HG02852 (cell line): ENCODE measurements around the gene HPGD.

Experiments used
- ATAC-seq: cut with Tn5 transposase; IDR thresholded peaks from one replicate; pipeline ENCODE4 v1.9.1; 2021; ENCODE audit warnings: mild to moderate bottlenecking, moderate library complexity; ENCODE audit not compliant: unreplicated experiment

The HPGD gene

GRCh38 chr4:174522183-174523024 lies at the start of gene HPGD:
TSS of gene HPGD (minus strand) at chr4:174522488. CDS start at chr4:174522451, 37 bp downstream.
- ATAC-seq: peak; percentile 67

DNA sequence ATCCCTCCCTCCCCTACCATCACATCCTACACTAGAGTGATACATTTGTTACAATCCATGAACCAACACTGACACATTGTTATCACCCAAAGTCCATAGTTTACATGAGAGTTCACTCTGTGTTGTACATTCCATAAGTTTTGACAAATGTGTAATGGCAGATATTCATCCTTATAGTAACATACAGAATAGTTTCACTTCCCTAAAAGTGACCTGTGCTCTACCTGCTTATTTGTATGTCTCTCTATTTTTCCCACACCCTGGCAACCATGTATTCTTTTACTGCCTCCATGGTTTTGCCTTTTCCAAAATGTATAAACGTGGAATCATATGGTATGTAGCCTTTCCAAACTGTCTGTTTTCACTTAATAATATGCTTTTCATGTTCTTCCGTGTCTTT lies 42.2 kb upstream of the HPGD start:
- ATAC-seq: no peak

DNA sequence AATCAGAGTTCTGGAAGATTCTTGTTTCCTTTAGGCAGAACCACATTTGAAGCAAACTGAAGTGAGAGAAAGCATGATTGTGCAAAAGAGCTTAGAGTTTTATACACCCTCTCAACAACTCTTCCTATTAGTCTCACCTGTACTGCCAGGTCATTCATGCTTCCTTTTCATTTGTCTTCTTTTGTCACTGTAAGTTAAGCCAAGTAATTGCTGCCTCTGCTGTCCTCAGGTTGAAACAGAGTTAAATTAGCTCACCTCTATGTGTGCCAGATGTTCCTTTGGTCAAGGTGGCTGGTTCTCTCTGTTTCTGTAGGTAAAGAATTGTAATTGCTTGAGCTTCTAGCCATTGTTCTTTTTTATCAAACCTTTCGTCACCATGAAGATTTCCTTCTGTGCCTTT lies 41.1 kb upstream of the HPGD start:
- no peak for ATAC-seq

- ATAC-seq: no peak
Measured at GRCh38 chr4:174561560-174561959, 39.3 kb upstream of the HPGD start.

- no peak for ATAC-seq
Measured at GRCh38 chr4:174559894-174560293, 37.6 kb upstream of the HPGD start.

DNA sequence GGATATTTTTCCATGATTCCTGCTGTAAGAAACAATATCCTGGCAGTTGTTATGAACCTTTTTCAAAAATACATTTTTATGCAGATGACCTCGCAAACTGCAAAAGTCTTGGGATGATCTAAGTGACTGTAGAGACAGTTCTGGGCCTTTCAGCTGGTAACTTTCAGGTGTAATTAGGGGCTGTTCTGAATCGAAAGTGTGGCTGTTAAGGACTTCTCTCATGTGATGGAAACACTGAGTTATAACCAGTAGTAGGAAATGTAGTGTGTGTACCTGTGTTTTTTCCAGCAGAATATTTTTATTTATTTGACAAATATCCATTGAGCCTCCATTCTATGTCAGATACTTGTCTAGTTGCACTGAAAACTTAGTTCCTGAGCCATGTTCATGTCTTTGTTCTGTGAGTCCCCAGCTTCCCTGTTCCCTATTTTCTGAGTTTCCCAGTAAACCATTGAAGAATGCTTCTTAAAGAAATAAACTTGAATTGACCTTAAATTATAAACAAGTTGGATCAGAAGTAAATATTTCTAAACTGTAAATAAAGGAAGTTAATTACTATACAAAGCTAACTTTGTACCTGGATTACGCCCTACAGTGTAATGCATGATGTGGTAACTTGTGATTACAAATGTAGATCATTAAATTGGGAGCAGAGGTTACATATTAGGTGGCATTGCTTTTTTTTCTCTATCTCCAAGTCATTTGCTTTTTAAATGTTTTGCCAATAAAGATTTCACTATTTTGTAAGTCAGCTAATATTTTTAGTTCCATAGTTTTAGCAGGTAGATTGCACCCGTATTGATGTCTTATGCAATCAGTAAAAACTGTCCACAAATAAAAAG lies 33.7 kb upstream of the HPGD start:
- ATAC-seq: no peak

GRCh38 chr4:174554231-174554728 lies 32.0 kb upstream of the HPGD start:
- no peak for ATAC-seq

DNA sequence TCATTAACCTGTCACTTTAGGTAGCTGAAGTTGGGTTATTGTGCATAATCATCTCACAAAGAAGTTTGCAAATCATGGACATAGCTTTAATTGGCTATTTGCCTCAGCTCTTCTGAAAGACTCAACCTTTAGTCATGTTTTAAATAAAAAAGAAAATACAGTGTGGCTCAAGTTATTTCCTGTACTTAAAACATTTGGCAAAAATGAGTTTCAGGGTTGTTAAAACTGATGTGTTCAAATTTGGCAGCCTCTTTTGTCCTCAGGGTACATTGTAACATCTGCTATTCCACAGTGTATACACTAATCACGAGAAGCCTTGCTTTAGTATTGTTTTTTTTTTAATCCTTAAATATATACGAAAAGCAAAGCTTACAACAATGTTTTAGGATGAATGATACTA lies 31.5 kb upstream of the HPGD start:
- no peak for ATAC-seq

GRCh38 chr4:174553031-174553430 lies 30.7 kb upstream of the HPGD start:
- no peak for ATAC-seq

GRCh38 chr4:174550541-174550940 lies 28.3 kb upstream of the HPGD start:
- no peak for ATAC-seq

DNA sequence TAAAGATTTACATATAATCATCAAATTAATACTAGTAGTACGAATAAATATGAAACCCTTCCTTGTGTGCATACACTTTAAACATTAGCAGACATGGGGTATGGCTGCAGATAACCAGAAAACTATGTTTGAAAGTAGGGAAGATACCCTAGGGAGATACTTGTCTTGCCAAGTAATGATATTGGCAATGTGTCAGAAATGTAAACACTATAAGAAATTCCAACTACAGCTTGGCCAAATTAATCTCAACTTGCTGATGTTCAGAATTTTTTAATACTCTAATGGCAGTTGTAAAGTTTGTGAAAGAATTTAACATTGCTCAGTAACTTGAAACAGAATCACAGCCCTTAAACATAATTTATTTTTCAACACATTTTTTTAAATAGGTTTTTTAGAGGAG lies 27.4 kb upstream of the HPGD start:
- no peak for ATAC-seq

DNA sequence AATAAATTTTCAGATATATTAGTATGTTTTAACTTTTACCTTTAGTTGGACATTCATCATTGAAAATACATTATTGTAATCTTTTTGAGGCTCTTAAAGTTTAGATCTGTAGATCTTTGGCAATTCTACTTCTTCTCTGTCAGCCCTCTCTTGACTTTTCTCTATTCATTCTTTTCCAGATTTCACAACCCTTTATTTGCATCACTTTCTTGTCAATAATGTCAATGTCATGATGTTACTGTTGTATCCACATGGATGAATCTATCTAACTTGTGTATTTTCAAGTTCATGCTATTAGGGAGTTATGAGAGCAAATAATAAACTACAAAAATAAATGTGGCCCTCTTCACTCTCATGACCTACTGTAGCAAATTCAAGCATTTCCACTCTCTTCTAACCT lies 23.0 kb upstream of the HPGD start:
- ATAC-seq: no peak

DNA sequence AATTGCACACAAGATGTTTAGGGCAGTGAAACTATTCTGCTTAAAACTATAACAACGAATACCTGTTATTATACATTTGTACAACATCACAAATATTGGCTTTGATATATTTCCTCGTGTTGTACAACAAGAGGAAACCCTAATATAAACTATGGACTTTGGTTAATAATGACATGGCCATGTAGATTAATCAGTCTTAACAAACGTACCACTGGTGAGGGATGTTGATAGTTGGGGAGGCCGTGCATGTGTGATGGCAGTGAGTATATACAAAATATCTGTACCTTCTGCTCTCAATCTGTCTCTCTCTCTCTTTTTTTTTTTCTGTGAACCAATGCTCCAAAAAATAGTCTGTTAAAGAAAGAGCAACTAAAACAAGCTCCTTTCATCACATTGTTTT lies 22.2 kb upstream of the HPGD start:
- no peak for ATAC-seq

GRCh38 chr4:174540175-174540574 lies 17.9 kb upstream of the HPGD start:
- no peak for ATAC-seq

- ATAC-seq: no peak
Measured at GRCh38 chr4:174539571-174539970, 17.3 kb upstream of the HPGD start.

GRCh38 chr4:174538876-174539250 lies 16.6 kb upstream of the HPGD start:
- ATAC-seq: no peak

- peak; percentile 97 for ATAC-seq
Measured at GRCh38 chr4:174538123-174538875, 16.0 kb upstream of the HPGD start.

DNA sequence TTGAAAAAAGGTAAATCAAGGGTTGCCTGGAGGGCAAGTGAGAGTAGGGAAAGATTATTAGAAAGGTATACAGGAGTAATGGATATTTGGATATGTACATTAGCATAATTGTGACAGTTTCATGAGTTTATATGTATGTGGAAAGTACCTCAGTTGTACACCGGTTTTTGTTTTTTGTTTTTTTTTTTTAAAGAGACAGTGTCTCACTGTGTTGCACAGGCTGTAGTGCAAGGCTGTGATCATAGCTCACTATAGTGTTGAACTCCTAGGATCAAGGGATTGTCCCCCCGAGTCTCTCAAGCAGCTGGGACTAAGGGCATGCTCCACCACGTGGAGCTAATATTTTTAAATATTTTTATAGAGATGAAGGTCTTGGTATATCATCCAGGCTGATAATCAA lies 15.3 kb upstream of the HPGD start:
- peak; percentile 32 for ATAC-seq

DNA sequence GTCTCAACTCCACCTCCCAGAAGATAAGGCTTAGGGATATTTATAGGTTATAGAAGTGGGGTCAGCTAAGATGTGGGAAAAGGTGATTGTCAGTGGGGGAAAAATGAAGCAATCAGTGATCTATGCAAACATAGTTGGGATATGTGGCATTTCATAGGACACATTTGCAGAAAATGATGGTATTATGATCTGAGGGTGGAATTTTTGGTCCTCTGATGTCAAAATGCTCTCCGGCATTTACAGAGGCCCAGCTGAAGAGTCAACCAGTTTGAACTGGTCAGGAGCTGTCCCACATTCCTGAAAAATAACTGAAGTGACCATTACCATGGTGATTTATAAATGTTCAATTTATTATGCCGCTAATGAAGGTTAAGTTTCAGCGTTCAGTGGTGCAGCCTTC lies 12.2 kb upstream of the HPGD start:
- ATAC-seq: no peak

GRCh38 chr4:174532445-174532844 lies 10.2 kb upstream of the HPGD start:
- no peak for ATAC-seq

DNA sequence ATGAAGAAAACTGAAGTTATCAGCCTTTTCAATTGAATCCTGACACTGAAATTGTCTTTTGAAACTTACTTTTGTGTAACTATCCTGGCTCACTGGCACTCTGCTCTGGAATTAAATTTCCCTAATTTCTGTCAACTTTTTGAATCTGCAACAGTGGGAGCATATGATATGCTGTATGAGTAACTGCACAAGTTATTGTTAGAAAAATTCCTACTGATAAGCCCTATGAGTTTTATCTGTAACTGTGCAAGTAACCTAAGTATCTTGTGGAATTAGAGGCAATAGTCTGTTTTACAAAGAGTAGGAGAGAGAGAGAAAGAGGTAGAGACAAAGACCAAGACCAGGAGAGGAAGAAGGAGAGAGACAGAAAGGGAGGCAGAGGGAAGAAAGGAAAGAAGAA lies 9.2 kb upstream of the HPGD start:
- no peak for ATAC-seq
